ENCODE measurements around the gene TAL2. TPM values are rescaled to one million over a fixed set of nuclear protein-coding genes. Genes with fewer than 3 reads are reported as not detected.

Gene TAL2
- total and polyA plus RNA-seq, 2 donors (not counting 1 experiment from before 2014, with no cell fraction given) = 0.37 to 7.0 TPM

GRCh38 chr9:105681313-105681712 is 19.1 kb downstream of the TAL2 start:
- TF ChIP-seq CTCF (IDR thresholded peaks at IDR 0.05) (no peak), EZH2 (IDR thresholded peaks at IDR 0.05; ENCODE audit: borderline replicate concordance, insufficient read depth, low read depth, low read length, poor library complexity, severe bottlenecking) (no peak)
- Histone ChIP-seq H3K4me3 (ENCODE audit: control extremely low read depth in 1 of 5, extremely low read depth in 1 of 5, insufficient read depth in 1 of 5, low read depth in 2 of 5, low read length in 4 of 5) (no peak overlapping the region), H3K79me2 (ENCODE audit: control insufficient read depth, insufficient read depth, low read length) (no peaks in the 10 kb centered on the region), H3K36me3 (replicated peaks in 1 of 2; ENCODE audit: control extremely low read depth in 1 of 2, control insufficient read depth in 1 of 2, extremely low read depth in 1 of 2, insufficient read depth in 2 of 2, low read length in 1 of 2) (no peaks in the 10 kb centered on the region), H3K9ac (ENCODE audit: low read length) (no peak overlapping the region), H3K9me3 (ENCODE audit: control extremely low read depth in 1 of 3, control insufficient read depth in 2 of 3, insufficient read depth in 1 of 3, low read length in 2 of 3) (no peaks in the 10 kb centered on the region), H2AFZ (ENCODE audit: insufficient read depth, low read depth, low read length, poor library complexity, severe bottlenecking) (no peak overlapping the region), H4K20me1 (ENCODE audit: control insufficient read depth, insufficient read depth, low read length, poor library complexity, severe bottlenecking) (no peaks in the 10 kb centered on the region), H3K27ac (ENCODE audit: low read length in 2 of 2) (no peak overlapping the region), H3K4me2 (replicated peaks; ENCODE audit: low read depth, low read length, poor library complexity, severe bottlenecking) (no peak overlapping the region), H3K27me3 (replicated peaks in 1 of 4; ENCODE audit: control extremely low read depth in 1 of 4, control insufficient read depth in 3 of 4, insufficient read depth in 4 of 4, low read length in 3 of 4) (no peaks in the 10 kb centered on the region), H3K4me1 (ENCODE audit: control insufficient read depth in 2 of 2, insufficient read depth in 2 of 2, low read length in 2 of 2) (no peaks in the 10 kb centered on the region)
- no peak overlapping the region for H3K4me3 Mint-ChIP-seq
- ChIA-PET CTCF (interaction anchor here (0.7 kb wide), 2 partner anchors 9 to 47 kb away, joined by 3 read pairs; no protein-coding TSS in a partner anchor), POLR2A (interaction anchor here (0.9 kb wide), 1 partner anchor 25 kb away, joined by 3 read pairs; no protein-coding TSS in a partner anchor)
- H3K4me1 Mint-ChIP-seq = no peaks in the 10 kb centered on the region
- no peak for DNase-seq
- no CpG with 5 or more reads among the region's 2 CpGs for WGBS (ENCODE audit: insufficient coverage)
- H3K9me3 Mint-ChIP-seq (ENCODE audit: insufficient read depth) = no peaks in the 10 kb centered on the region
- H3K27ac Mint-ChIP-seq = no peak overlapping the region
- H3K27me3 Mint-ChIP-seq = peaks cover 4% of the 10 kb centered on the region
- intact Hi-C loops (cut with micrococcal nuclease) = no loop called here
- ATAC-seq (ENCODE audit: low read depth) = no peak

GRCh38 chr9:105681724-105682123 is 19.5 kb downstream of the TAL2 start:
- ChIA-PET POLR2A (no interaction called here), CTCF (interaction anchor here (0.7 to 0.9 kb wide), 3 partner anchors 9 to 48 kb away, joined by 3 to 4 read pairs (median 3); no protein-coding TSS in a partner anchor)
- Histone ChIP-seq H3K79me2 (ENCODE audit: control insufficient read depth, insufficient read depth, low read length) (no peaks in the 10 kb centered on the region), H3K27ac (ENCODE audit: low read length in 2 of 2) (no peak overlapping the region), H3K9ac (ENCODE audit: low read length) (no peak overlapping the region), H3K9me3 (ENCODE audit: control extremely low read depth in 1 of 3, control insufficient read depth in 2 of 3, insufficient read depth in 1 of 3, low read length in 2 of 3) (no peaks in the 10 kb centered on the region), H4K20me1 (ENCODE audit: control insufficient read depth, insufficient read depth, low read length, poor library complexity, severe bottlenecking) (no peaks in the 10 kb centered on the region), H3K4me1 (ENCODE audit: control insufficient read depth in 2 of 2, insufficient read depth in 2 of 2, low read length in 2 of 2) (no peaks in the 10 kb centered on the region), H3K4me3 (ENCODE audit: control extremely low read depth in 1 of 5, extremely low read depth in 1 of 5, insufficient read depth in 1 of 5, low read depth in 2 of 5, low read length in 4 of 5) (no peak overlapping the region), H2AFZ (ENCODE audit: insufficient read depth, low read depth, low read length, poor library complexity, severe bottlenecking) (no peak overlapping the region), H3K36me3 (replicated peaks in 1 of 2; ENCODE audit: control extremely low read depth in 1 of 2, control insufficient read depth in 1 of 2, extremely low read depth in 1 of 2, insufficient read depth in 2 of 2, low read length in 1 of 2) (no peaks in the 10 kb centered on the region), H3K27me3 (replicated peaks in 1 of 4; ENCODE audit: control extremely low read depth in 1 of 4, control insufficient read depth in 3 of 4, insufficient read depth in 4 of 4, low read length in 3 of 4) (no peaks in the 10 kb centered on the region), H3K4me2 (replicated peaks; ENCODE audit: low read depth, low read length, poor library complexity, severe bottlenecking) (no peak overlapping the region)
- no peak for TF ChIP-seq EZH2 (IDR thresholded peaks at IDR 0.05; ENCODE audit: borderline replicate concordance, insufficient read depth, low read depth, low read length, poor library complexity, severe bottlenecking)
- TF ChIP-seq CTCF (IDR thresholded peaks at IDR 0.05) = no peak
- peaks cover 4% of the 10 kb centered on the region for H3K27me3 Mint-ChIP-seq
- no peak for DNase-seq
- no peak overlapping the region for H3K4me3 Mint-ChIP-seq
- no peak for ATAC-seq (ENCODE audit: low read depth)
- H3K4me1 Mint-ChIP-seq = no peaks in the 10 kb centered on the region
- intact Hi-C loops (cut with micrococcal nuclease) = no loop called here
- 80% methylated on average over 1 of the region's 1 CpG for WGBS (ENCODE audit: insufficient coverage)
- H3K9me3 Mint-ChIP-seq (ENCODE audit: insufficient read depth) = no peaks in the 10 kb centered on the region
- no peak overlapping the region for H3K27ac Mint-ChIP-seq

Measured in B cell (primary cell).